HG02759 (cell line): ENCODE measurements around the gene GATB.

Experiments used
- ATAC-seq: cut with Tn5 transposase; IDR thresholded peaks from one replicate; pipeline ENCODE4 v1.9.1; 2021; ENCODE audit warnings: mild to moderate bottlenecking, moderate library complexity; ENCODE audit not compliant: unreplicated experiment

GATB gene

DNA sequence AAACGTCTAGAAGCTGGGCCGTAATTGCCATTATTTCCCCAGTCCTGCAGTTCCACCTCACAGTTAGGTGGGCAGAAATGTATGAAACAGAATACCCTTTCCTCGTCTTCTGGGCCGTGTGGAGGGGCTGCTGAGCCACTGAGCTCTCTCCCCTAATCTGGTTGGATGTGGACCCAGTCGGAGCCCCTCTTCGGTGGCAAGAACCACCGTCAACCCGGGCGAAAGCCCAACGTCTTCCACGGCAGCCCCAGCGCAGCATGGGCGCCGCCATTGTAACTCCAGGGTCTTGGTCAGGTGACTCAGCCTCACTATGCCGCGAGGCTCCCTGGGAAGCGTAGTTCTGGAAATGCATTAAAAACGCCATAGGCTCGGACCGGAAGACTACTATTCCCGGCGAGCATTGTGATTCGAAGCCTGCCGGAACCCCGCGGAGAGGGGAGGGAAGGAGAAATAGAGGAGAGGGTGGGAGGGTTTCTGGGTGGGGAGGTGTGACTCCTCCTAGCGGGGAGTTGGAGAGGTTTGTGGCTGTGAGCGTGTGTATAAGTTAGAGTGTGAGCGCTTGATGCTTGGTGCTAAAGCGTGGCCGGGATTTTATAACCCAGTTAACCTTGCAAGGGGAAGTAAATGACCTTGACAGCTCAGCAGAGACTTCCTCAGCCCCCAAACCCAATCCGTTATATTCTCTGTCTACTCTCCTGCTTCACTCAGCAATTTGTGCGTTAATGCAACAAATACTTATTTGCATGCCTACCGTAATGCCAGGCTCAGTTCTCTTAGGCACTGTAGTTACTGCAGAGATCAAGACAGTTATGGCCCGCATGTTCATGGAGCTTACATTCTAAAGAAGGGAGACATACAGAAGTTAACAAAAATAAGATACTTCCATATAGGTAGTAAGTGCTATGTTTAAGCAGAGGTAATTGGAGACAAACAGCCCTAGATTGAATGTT lies at the start of gene GATB:
GATB (minus strand) TSS at position 296 of the 950 bp plus-strand sequence; CDS start at position 271, 25 bp downstream.
- ATAC-seq: peak; percentile 100

DNA sequence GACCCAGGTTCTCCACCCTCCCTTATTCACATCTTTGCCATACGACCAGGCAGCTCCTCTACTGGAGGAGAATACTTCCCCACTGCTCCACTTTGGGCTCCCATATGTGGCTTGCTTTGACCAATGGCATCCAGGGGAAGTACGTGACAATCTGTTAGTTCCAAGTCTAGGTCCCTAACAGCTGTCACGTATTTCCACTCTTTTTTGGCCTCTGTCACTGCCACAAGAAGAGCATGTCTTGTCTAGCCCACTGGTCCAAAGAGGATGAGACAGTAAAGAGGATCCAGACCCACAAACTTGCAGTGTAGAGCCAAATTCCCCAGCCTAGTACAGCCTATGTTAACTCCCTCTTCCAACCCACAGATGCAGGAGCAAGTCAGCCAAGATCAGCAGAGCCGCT lies 49.7 kb upstream of the GATB start:
- ATAC-seq: no peak

GRCh38 chr4:151809716-151810115 lies 48.9 kb upstream of the GATB start:
- ATAC-seq: no peak

GRCh38 chr4:151808542-151808941 lies 47.7 kb upstream of the GATB start:
- no peak for ATAC-seq

GRCh38 chr4:151808120-151808529 lies 47.3 kb upstream of the GATB start:
- no peak for ATAC-seq

- no peak for ATAC-seq
Measured at GRCh38 chr4:151807220-151807619, 46.4 kb upstream of the GATB start.

- ATAC-seq: no peak
Measured at GRCh38 chr4:151806511-151806927, 45.7 kb upstream of the GATB start.

- no peak for ATAC-seq
Measured at GRCh38 chr4:151804821-151805220, 44.0 kb upstream of the GATB start.

DNA sequence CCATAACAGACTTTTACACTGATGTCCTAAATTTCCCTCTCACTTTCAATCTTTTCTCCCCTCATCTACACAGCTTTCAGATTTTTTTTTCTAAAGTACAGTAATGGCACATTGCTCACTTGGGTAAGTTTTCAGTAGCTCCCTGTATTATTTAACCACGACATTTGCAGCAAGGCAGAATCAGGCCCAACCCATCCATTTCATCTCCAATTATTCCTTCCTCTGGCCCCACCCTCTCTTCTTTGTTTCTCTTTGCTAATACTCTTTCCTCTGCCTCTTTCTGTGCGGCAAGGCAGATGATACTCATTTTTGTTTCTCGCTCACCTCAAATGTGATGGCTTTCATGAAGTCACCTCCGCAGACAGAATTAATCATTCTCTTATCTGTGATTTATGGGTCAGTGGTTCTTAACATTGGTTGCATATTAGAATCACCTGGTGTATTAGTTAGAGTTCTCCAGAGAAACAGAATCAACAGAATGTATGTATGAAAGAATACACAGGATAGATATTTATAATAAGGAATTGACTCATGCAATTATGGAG lies 43.4 kb upstream of the GATB start:
- no peak for ATAC-seq

DNA sequence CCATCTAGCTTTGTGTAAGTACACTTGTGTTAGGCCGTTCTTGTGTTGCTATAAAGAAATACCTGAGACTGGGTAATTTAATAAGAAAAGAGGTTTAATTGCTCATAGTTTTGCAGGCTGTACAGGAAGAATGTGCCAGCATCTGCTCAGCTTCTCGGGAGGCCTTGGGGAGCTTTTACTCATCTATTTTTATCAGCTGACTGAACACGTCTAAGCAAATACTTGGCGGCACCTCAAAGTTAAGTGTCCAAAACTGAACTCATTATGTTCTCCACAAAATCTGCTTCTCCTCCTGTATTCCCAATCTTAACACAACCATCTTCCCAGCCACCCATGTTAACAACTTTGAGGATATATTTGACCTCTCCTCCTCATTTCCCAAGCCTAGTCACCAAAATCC lies 42.4 kb upstream of the GATB start:
- ATAC-seq: no peak

DNA sequence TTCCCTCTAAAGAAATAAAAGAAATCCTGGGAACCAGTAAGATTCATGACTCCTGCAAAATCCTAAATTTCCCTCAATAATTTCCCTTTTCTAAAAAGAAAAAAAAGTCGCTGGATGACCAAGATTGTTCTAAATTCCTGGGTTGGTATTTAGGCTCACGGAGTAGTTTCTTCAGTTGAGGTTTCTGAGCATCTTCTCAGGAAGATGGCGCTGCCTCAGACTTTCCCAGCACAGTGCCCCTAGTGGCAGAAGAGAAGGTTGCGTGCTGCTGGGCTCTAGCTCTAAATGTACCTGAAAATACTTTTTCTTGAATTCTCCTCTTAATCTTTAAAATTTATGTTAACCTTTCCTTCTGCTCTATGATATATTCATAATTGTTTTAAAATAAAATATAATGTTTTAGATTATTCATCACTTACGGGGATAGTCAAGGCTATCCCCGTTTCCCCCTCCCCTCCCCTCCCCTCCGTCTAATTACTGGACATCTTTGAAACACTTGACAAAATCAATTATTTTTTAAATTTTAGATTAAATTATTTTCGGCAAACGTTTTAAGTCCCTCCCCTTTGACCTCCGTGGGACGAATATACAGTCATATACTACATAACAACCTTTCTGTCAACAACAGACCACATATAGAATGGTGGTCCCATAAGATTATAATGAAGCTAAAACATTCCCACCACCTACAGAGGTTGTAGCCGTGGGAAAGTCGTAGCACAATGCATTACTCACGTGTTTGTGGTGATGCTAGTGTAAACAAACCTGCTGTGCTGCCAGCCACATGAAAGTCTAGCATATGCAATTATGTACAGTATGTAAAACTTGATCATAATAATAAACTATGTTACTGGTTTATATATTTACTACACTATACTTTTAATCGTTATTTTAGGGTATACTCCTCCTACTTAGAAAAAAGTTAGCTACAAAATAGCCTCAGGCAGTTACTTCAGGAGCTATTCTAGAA lies 41.0 kb upstream of the GATB start:
- ATAC-seq: no peak

DNA sequence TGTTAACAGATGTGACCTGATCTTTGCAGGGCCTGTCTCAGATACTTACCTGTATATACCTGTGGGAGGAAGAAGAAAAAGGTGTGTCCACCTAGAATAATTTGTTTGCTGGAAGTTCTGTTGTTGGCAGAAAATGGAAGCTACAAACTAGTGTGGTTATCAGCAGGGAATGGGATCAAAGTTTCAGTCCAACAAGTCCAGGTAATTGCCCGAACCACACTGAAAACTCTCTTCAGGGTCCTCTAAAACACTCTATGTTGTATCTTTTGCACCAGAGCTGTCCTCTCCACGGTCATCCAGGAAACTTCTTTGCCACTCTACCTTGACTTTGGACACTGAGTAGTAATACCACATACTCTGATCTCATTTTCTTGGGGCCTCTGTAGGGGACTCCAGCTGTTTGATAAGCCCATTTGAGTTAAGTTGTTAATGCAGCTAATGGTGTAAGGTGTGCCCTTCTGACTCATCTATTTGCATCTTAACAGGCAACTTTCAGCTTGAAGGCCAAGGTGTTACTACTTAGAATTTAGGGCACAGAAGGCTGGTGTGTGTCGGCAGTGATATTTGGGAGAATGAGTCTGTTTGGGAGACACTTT lies 38.7 kb upstream of the GATB start:
- ATAC-seq: no peak

GRCh38 chr4:151798678-151799416 lies 38.0 kb upstream of the GATB start:
- peak; percentile 84 for ATAC-seq

DNA sequence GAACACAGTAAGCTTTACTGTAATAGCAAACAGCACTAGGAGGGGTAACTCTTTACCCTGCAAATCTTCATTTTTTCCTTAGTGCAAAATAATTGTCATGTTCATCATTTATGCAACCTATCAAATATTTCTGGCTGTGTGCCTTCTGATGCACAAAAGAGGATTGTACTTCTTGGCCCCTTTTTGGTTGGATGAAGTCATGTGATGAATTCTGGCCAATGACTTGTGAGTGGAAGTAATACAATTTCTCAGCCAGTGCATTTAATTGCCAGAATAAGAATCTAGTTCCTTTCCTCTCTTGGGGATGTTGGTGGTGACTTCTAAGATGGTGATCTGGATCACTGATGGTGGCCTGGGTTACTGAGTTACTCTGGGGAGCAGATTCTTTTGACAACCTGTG lies 37.0 kb upstream of the GATB start:
- no peak for ATAC-seq

GRCh38 chr4:151797131-151797530 lies 36.3 kb upstream of the GATB start:
- ATAC-seq: no peak

GRCh38 chr4:151796106-151796505 lies 35.3 kb upstream of the GATB start:
- ATAC-seq: no peak

GRCh38 chr4:151792995-151793394 lies 32.2 kb upstream of the GATB start:
- ATAC-seq: no peak

DNA sequence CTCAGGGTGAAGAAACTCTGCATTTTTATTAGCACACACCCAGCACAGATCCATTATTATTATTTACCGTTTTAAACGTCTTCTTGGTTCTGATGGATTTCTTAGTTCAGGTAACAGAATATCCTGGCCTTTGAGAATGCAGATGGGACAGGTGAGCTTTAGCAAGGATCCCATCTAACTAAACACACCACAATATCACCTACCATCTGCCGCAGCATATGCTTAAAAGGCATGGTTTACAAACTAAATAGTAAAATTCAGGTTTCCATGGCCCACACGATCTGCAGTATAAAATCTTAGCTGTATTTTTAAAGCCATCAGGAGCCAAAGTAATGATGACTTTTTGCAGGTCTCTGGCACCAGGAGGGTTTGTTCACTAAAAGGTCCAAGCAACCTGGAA lies 31.7 kb upstream of the GATB start:
- no peak for ATAC-seq

GRCh38 chr4:151788021-151788420 lies 27.2 kb upstream of the GATB start:
- ATAC-seq: no peak

- no peak for ATAC-seq
Measured at GRCh38 chr4:151786158-151786495, 25.3 kb upstream of the GATB start.
